Islet of Langerhans (tissue), 1 donor: Measurements from ENCODE around the gene SMARCC1.

Source experiments
- FAIRE-seq: peaks from one replicate; lab custom pipeline; 2011; peaks lifted over from hg19 to GRCh38; lab: Jason Lieb, UNC

The SMARCC1 gene

DNA sequence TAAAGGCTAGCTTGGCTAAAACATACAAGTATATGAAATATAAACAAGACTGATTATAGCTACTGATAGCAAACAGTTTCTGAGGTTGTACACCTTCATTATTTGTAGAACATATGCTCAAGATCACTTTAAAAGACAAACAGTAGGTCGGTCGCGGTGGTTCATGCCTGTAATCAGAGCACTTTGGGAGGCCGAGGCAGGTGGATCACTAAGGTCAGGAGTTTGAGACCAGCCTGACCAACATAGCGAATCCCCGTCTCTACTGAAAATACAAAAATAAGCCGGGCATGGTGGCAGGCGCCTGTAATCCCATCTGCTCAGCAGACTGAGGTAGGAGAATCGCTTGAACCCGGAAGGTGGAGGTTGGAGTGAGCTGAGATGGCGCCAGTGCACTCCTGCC lies 80.3 kb downstream of the SMARCC1 start:
- no peak for FAIRE-seq

DNA sequence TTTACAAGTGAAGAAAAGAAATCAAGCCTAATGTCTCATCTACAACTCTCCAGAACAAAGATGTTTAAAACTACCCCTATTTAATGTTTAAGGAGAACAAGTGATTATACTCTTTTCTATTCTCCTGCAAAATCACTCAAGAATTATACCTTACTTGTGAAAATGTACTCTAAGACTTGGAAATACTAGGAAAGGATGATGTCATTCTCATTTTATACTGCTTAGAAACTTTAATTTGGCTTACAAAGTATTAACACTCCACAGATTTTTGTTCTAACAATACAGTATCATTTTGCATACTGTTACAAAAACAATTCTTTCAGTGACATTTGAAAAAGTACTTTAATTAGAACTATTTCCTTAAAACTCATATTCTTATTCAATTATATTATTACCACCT lies 89.5 kb downstream of the SMARCC1 start:
- no peak for FAIRE-seq

DNA sequence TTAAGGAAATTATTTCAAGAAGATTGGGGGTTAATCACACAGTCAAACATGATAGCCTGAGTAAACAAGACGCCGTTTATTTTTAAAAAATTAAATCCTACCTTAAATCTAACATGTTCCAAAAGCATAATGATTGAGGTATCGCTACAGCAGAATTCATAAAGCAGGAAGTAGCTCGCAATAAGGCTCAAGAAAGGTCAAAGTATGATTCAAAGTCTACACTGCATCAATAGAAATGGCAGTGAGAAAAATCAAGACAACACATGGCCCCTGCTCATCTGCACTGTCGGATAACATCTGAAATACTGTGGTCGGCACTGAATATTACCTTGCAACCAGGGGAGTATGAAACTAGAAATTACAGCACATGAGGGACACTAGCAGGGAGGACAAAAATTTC lies 93.2 kb downstream of the SMARCC1 start:
- no peak for FAIRE-seq

DNA sequence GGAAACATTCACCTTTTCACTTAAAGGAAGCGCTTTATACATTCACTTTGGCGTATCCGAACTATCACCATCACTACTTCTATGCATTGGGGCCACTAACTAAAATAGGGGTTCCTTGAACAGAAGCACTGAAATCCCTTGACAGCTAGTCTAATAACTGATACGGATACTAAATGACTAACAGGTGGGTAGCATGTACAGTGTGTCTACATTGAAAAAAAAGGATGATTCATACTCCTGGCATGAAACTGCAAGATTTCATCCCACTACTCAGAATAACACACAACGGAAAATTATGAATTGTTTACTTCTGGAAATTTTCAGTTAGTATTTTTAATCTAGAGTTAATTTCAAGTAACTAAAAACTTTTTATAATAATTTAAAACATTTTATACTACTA lies 96.7 kb downstream of the SMARCC1 start:
- FAIRE-seq, result no peak

DNA sequence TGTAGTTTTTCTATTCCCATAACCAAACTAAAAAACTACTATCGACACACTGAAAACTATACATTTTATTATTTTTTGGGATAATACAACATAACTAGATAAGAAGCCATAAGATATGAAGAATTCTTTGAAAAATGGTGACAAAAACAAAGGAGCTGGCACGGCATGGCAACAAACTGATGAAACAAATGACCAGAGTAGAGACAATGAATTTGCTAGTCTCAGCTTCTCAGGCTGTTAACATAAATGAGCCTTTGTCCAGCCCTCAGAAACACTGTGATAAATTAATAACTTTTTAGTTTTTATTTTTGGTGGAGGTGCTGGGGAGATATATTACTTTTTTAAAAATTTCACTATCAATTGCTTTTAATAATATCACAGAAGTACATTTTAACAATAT lies 100.7 kb downstream of the SMARCC1 start:
- no peak for FAIRE-seq

DNA sequence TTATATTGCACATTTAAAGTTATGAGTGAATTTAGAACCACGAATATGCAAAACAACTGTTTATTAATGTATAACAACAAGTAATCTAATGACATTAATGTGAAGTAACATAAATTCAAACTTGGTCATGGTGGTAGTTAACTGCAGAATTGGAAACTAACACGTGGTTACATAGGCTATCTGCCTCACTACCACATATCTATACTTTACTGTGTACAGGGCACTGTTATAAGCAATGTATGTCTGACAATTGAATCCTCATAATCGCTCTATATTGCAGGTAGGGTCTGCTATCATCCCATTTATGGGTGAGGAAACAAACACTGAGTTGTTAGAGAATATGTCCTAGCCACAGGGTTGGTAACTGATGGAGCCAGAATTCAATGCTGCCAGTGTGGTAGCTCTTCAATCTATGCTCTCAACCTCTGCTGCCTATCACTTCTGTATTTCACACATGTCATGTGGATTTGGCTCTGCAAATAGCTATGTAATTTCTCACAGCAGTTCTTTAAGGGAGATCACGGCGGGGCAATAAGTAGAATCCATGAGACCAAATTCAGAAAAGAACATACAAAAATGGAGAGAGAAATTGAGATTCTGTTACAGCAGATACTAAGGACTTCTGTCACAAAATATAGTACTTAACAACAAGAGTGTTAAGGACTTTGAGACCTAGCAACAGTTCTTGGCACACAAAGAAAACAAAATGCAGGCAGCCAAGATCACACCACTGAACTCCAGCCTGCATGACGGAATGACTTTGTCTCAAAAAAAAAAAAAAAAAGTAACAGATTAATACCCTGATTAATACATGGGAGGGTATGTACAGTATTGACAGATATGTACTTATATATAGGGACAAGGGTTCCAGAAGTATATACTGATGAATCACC lies 103.0 kb downstream of the SMARCC1 start:
- no peak for FAIRE-seq

DNA sequence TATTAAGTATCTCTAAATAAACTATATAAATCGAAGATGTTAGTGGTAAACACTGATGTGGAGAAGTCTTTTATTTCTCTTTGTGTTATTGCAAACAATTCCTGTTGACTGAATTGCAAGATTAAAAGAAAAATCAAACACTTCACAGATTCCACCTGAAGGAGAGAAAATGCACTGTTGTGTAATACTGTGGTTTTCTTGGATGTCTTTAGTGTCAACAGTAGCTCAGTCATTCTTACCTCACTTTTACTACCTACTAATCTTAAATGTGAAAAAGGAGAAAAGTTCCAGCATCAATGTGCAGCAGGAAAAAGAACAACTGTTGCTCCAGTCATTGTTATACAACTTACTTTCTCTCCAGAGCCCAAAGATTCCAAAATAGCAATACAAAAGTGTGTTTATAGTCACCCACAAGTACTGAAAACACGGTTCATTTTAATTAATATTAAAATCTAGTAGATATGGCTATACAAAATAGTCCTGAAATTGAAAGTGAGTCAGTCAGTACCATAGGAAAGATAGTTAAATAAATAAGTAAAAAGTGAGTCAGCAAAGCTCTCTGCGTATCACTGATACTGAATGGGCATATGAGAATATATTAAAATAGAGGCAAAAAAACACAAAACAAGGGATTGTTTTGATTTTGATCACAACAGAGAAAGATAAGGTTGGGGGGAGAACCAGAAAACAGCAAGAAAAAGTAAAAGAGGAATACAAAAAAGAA lies 112.5 kb downstream of the SMARCC1 start:
- FAIRE-seq, result no peak

DNA sequence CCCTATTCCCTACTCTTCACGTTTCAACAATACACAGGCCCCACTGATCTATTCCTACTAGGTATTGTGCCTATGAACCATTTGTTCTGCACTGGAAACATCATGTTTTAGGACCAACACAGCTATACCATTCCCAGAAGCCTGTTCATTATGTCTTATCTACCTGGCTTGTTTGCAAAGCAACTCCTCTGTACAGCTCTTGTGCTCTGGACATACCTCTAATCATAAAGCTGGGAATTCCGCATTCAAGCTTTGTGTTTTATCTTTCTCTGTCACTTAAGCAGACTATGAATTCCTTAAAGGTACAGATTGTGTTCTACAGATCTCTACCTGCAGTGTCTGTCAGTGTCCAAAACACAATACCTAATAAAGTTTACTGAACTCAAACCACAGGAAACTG lies 115.6 kb downstream of the SMARCC1 start:
- no peak for FAIRE-seq

DNA sequence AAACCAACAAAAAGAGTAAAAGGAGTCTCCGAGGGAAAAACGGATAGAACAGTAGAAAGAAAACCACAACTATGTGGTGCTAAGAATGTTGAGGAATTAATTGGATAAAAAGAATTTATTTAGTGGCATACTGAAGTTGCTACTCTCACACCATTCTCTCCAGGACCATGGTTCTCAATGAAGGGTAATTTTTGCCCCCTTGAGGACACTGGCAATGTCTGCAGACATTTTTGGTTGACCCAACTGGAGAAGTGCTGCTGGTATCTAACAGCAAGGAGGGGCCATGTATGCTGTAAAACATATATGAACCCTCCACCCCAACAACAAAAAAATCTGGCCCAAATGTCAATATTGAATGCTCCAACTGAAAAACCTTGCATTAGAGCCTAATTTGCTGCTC lies 117.2 kb downstream of the SMARCC1 start:
- FAIRE-seq, result no peak

DNA sequence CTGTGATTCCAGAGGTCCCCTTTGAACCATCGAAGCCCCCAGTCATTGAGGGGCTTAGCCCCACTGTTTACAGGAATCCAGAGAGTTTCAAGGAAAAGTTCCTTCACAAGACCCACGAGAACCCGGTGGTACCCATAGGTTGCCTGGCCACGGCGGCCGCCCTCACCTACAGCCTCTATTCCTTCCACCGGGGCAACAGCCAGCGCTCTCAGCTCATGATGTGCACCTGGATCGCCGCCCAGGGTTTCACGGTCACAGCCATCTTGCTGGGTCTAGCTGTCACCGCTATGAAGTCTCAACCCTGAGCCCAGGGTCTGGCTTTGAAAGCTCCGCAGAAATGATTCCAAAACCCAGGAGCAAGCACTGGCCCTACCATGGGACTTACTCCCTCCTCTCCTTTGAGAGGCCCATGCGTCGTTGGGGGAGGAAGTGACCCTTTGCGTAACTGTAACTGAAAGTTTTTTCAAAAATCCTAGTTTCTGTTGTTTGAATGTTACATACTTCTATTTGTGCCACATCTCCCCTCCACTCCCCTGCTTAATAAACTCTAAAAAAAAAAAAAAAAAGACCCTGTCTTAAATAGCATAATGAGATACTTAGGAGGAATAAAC lies 118.0 kb downstream of the SMARCC1 start:
- FAIRE-seq, result no peak

DNA sequence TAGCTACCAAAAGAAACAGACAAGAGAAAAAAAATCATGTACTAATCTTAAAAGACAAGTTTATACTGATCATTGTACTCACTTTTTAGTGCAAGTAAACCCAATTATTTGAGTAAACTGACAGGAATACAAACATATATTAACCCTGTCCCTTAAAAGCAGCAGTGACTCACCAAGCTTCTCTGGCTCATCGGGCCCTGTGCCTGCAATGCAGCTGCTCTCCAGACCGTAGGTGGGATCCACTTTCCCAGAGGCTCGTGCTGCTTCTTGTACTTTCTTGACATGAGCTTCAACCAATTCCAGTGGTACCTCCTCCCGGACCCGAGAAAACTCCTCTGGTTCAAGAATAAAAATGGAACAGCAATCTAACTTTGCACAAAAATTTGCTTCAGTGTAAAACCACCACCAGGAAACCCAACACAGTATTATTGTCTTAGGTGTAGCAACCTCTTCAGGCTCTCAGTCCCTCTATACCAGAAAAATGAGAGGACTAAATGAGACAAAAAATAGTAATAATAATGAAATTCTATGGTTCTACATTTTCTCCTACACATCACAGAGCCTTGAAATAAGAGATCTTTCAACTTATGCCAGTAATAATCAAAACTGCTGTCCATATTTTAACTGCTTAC lies 120.5 kb downstream of the SMARCC1 start:
- FAIRE-seq, result no peak

DNA sequence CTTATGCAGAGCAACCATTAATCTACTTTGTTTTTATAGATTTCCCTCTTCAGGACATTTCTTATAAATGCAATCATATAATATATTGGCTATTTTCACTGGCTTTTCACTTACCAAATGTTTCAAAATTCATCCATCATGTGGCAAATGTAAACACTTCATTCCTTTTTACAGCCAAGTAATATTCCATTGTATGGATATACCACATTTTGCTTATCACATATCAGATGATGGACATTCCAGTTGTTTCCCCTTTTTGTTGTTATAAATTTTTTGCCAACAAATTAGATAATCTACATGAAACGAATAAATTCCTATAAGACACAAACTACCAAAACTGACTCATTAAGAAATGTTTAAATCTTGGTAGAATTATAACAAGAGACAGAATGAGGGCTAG lies 123.2 kb downstream of the SMARCC1 start:
- no peak for FAIRE-seq

DNA sequence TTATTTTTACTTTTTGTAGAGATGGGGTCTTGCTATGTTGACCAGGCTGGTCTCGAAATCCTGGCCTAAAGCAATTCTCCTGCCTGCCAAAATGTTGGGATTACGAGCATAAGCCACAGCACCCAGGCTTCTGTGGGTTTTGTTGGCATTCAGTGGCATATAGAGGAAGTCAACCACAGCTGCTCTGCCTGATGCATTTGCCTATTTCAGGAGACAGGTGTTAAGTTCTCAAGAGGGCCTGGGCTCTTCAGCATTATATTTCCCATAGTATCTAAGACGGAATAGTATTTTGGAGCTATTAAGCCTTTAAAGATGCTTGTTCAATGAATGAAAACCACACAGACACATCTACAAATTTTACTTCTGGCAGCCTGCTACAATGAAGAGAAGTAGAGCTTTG lies 129.6 kb downstream of the SMARCC1 start:
- FAIRE-seq, result no peak

DNA sequence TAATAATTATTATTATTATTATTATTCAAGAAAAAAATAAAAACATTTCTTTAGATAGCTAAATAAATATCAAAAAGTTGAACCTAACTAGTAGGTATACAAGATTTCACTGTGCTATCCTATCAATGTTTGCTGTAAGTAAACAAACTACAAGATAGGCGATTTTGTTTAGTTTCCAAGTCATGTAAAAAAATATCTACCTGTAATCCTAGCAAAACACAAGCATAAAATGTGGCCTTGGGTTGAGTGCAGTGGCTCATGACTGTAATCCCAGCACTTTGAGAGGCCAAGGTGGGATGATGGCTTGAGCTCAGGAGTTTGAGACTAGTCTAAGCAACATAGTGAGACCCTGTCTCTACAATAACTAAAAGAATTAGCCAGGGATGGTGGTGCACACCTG lies 131.4 kb downstream of the SMARCC1 start:
- no peak for FAIRE-seq

DNA sequence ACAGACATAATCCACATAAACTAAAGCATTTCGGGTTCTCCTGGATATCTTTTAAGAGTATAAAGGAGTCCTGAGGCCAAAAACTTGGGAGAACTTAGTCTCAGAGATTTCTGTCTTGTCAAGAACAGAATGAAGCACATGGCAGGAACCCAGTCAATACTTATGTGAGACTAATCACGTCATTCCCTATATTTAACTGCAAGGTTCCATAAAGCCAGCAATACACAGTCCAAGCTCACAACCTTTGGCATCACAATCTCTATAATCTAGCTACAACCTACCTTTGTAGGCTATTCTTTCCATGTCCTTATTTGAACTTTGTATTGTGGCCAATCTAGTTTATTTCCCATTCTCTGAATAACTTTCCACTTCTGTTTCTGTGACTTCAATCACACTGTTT lies 134.1 kb downstream of the SMARCC1 start:
- no peak for FAIRE-seq

DNA sequence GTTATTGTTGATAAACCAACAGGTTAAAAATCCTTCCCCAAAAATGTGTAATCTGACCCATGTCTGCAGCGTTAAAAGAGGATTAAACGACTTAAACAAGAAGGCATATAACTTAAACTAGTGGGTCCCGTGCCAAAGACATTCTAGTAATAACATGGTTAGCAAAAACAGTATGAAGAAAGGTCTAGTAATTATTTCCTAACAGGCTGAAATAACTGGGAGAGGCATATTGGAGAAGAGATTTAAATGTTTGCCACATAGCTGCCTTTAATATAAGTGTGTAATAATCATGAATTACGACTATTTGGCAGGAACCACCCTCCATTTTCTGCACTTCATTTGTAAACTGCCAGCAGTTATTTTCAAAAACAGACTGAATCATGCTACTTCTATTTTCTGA lies 135.3 kb downstream of the SMARCC1 start:
- FAIRE-seq, result no peak

DNA sequence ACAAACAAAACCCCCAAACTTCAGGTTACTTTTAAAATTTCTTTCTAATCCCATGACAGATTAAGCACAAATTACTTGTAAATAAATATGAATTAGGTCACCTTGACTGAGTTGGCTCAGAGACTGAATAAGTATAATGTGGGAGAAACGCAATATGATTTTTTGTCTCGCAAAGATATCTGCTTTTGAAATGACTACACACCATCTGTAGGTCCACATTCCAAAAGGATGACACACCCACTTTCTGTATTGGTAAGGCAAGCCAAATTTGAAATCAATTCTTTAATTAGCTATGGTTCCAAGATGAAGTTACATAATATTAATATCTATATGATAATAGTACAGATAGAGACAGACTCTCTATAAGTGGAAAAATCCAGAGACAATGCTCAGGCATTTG lies 136.1 kb downstream of the SMARCC1 start:
- FAIRE-seq, result no peak

DNA sequence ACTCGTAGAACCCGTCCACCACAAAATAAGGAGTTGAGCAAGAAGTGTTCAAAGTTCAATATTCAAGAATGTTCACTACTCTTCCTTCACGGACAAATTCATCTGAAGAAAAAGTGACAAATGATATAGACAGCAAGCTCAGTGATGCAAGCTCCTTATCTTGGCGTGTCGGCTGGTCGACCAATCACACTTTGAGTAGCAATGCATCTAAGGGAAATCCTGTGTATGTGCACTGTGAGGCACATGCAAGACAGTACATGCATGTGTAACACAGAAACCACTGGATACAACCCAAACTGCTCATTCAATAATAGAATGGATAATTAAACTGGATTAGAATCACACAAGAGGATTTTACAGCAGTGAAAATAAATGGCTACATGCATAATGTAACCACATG lies 138.6 kb downstream of the SMARCC1 start:
- FAIRE-seq, result no peak

DNA sequence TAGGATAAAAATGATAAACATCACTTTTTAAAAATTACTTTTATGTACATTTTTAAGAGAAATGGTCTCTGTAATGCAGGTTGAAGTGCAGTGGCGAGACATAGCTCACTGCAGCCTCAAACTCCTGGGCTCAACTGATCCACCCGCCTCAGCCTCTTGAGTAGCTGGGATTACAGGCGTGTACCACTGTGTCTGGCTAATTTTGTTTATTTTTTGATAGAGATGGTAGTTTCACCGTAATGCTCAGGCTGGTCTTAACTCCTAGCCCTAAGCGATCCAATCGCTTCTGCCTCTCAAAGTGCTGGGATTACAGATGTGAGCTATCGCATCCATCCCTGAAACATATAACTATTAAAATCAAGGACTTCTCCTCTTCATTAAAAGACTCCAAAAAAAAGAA lies 140.0 kb downstream of the SMARCC1 start:
- no peak for FAIRE-seq

DNA sequence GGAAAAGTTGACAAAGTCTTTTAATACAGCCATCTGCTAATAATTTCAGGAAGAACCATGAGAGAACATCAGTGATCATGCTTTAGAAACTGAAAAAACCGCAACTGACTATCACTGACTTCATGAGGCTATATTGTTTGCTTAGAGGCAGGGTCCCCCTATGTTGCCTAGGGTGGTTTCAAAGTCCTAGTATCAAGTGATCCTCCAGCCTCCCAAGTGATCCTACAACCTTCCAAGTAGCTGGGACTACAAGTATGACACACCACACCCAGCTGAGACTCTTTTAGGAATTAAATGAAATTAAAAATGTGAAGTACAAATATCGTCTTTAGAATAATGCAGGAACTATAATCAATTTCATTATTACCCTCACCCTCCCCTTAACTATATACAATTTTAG lies 144.8 kb downstream of the SMARCC1 start:
- FAIRE-seq, result no peak

DNA sequence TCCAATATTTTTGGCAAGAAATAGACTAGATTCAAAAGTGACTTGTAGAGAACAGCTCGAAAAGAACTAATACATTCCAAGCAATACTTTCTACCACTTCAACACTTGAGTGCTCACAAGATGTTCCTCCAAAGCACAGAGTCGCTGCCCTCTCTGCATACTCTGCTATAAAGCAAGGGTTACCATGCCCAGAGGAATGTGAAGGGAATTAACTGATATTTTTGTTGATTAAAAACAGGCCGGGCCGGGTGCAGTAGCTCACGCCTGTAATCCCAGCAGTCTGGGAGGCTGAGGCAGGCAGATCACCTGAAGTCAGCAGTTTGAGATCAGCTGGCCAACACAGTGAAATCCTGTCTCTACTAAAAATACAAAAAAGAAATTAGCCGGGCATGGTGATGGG lies 145.5 kb downstream of the SMARCC1 start:
- FAIRE-seq, result no peak

DNA sequence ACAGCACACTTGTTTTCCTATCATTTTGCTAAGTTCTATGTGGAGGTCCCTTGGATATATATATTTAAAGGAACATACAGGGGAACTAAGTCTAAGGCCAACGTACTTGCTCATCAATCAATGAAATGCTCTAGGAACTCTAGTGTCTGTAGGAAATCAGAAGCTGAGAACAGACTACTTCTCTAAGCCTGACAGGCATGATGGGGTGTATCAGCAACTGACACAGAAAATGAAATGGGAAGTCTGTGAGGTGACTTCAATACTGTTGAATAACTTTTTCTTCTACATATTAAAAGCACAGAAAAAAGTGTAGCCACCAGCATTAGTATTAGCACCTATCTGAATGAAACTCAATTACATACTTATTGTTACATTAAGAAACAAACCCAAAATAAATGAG lies 146.2 kb downstream of the SMARCC1 start:
- no peak for FAIRE-seq

DNA sequence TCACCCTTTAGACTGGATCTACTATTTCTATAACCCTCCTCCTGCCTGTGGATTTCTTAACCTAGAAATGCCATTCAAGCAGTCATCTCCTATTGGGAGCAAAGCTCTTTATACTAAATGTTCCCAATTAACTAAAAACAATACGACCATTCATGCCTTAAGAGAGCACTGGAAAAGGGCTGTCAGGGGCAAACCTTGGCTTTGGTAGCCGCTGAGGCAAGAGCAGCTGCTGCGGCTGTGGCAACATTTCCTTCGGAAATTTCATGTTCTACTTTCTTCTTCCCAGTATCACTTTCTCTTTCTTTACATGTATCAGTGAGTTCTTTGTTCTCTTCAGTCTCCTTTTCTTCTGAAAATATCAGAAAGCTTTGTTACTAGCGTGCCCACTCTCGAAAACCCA lies 146.7 kb downstream of the SMARCC1 start:
- no peak for FAIRE-seq
